Measurements from ENCODE around the gene WWOX. TPM values are rescaled to one million over a fixed set of nuclear protein-coding genes. Genes with fewer than 3 reads are reported as not detected.

The WWOX gene
- total RNA-seq, 4 donors from 2014 or later: 135 to 209 (median 159) TPM

- no peak for DNase-seq
- H3K9me3 ChIP-seq: no peaks in the 10 kb centered on the region
- H3K36me3 ChIP-seq: no peaks in the 10 kb centered on the region
- H3K4me1 ChIP-seq: peaks cover 3 to 14% of the 10 kb centered on the region in 2 donors
- TF ChIP-seq POLR2A (IDR thresholded peaks at IDR 0.05): no peak
- TF ChIP-seq, protein P1, sequence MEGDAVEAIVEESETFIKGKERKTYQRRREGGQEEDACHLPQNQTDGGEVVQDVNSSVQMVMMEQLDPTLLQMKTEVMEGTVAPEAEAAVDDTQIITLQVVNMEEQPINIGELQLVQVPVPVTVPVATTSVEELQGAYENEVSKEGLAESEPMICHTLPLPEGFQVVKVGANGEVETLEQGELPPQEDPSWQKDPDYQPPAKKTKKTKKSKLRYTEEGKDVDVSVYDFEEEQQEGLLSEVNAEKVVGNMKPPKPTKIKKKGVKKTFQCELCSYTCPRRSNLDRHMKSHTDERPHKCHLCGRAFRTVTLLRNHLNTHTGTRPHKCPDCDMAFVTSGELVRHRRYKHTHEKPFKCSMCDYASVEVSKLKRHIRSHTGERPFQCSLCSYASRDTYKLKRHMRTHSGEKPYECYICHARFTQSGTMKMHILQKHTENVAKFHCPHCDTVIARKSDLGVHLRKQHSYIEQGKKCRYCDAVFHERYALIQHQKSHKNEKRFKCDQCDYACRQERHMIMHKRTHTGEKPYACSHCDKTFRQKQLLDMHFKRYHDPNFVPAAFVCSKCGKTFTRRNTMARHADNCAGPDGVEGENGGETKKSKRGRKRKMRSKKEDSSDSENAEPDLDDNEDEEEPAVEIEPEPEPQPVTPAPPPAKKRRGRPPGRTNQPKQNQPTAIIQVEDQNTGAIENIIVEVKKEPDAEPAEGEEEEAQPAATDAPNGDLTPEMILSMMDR (IDR thresholded peaks at IDR 0.05): no peak
- intact Hi-C loops (cut with DNase I): no loop called here
- H3K4me3 ChIP-seq (replicated peaks in 1 of 3): no peak overlapping the region
- H3K27me3 ChIP-seq: no peaks in the 10 kb centered on the region
- 72 to 81% methylated on average over 4 of the region's 4 CpGs for WGBS, 2 donors
- H3K27ac ChIP-seq: no peak overlapping the region
Measured at GRCh38 chr16:78303946-78304345, 204.5 kb downstream of the WWOX start.

DNA sequence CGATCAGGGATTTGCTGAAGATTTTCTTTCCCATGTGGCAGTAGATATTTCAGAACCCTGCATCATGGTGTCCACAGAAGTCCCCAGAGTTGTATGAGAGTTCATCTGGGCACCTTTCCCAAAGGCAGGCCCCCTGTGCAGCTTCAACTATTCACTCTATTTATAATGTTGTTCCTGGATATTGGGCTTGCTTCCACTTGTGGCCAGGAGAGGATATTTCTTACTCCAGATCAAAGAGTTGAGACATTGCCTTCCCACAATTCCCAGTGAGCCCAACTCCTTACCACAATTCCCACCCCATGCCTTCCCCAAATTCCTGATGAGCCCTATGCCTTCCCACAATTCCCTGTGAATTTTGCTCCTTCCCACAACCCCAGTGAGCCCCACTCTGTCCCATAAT lies 206.9 kb downstream of the WWOX start:
- Histone ChIP-seq H3K27ac (no peak overlapping the region), H3K27me3 (no peaks in the 10 kb centered on the region), H3K4me3 (replicated peaks in 1 of 3) (no peak overlapping the region), H3K36me3 (no peaks in the 10 kb centered on the region), H3K4me1 (peaks cover 10 to 25% of the 10 kb centered on the region in 2 donors), H3K9me3 (no peaks in the 10 kb centered on the region)
- 88 to 93% methylated on average over 1 of the region's 1 CpG for WGBS, 2 donors
- no peak for TF ChIP-seq POLR2A (IDR thresholded peaks at IDR 0.05)
- TF ChIP-seq, protein P1 (IDR thresholded peaks at IDR 0.05): no peak
- no peak for DNase-seq
- intact Hi-C loops (cut with DNase I): no loop called here

DNA sequence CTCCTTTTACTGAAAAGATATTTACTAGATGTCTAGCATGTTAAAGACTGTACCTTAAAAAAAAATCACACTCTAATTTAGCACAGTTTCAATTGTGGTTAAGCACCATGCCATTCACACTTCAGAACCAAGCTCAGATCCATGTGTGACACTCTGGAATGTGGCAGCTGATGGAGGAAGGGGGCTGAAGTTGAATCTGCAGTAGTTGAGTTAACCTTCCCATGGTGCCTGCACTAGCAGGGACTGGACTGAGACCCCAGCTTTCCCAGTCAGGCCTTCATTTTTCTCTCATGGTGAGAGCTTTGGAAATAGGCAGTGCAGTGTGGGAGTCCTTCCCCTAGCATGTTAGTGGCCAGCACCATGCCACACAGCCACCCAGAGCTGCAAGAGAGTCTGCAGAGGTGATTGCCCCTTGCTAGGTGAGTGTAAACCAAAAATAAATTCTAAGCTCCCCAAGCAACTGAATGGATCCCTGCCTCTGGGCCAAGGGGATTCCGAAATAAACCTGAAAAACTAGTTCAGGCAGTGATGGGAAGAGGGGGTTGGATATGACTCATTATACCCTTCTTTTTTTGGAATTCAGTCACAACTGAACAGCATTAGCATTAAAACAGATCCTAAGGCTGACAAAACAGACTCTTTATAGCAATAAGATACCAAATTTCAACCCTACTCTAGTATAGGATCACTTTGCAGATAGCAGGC lies 208.5 kb downstream of the WWOX start:
- WGBS, 2 donors: 37 to 54% methylated on average over 1 of the region's 1 CpG
- TF ChIP-seq, protein P1 (IDR thresholded peaks at IDR 0.05): no peak
- TF ChIP-seq POLR2A (IDR thresholded peaks at IDR 0.05): no peak
- peak overlapping the region in 1 of 3 donors; percentile 24 for H3K27ac ChIP-seq
- no peaks in the 10 kb centered on the region for H3K9me3 ChIP-seq
- H3K4me1 ChIP-seq: peaks cover 15 to 29% of the 10 kb centered on the region in 2 donors
- H3K4me3 ChIP-seq (replicated peaks in 1 of 3): no peak overlapping the region
- no peaks in the 10 kb centered on the region for H3K27me3 ChIP-seq
- H3K36me3 ChIP-seq: no peaks in the 10 kb centered on the region
- peak; percentile 21 to 37 for DNase-seq
- intact Hi-C loops (cut with DNase I): no loop called here

- intact Hi-C loops (cut with DNase I): no loop called here
- Histone ChIP-seq H3K4me3 (replicated peaks in 1 of 3) (no peak overlapping the region), H3K9me3 (no peaks in the 10 kb centered on the region), H3K36me3 (no peaks in the 10 kb centered on the region), H3K27me3 (no peaks in the 10 kb centered on the region), H3K4me1 (peaks cover 15 to 29% of the 10 kb centered on the region in 2 donors), H3K27ac (no peak overlapping the region)
- no peak for DNase-seq
- TF ChIP-seq, protein P1 (IDR thresholded peaks at IDR 0.05): no peak
- TF ChIP-seq POLR2A (IDR thresholded peaks at IDR 0.05): no peak
- 95 to 96% methylated on average over 4 of the region's 4 CpGs for WGBS, 2 donors
Measured at GRCh38 chr16:78309763-78310162, 210.3 kb downstream of the WWOX start.

- WGBS, 2 donors: 75 to 86% methylated on average over 5 of the region's 5 CpGs
- intact Hi-C loops (cut with DNase I): no loop called here
- DNase-seq: no peak
- Histone ChIP-seq H3K27ac (no peak overlapping the region), H3K9me3 (no peaks in the 10 kb centered on the region), H3K4me1 (peaks cover 15 to 29% of the 10 kb centered on the region in 2 donors), H3K4me3 (replicated peaks in 1 of 3) (no peak overlapping the region), H3K27me3 (no peaks in the 10 kb centered on the region), H3K36me3 (no peaks in the 10 kb centered on the region)
- no peak for TF ChIP-seq POLR2A (IDR thresholded peaks at IDR 0.05)
- TF ChIP-seq, protein P1 (IDR thresholded peaks at IDR 0.05): no peak
Measured at GRCh38 chr16:78310196-78310595, 210.7 kb downstream of the WWOX start.

Data from thyroid gland (tissue), 4 donors.